K562 (cell line): ENCODE data around the gene HPCAL1. TPM values are rescaled to one million over a fixed set of nuclear protein-coding genes. Genes with fewer than 3 reads are reported as not detected.

ENCODE experiments used
- ATF1 ChIP-seq, 2 experiments: fragments of 450-650 bp in 1 of 2; IDR thresholded peaks; 2 replicates each; pipeline ENCODE4 v1.6.1; 2016; ENCODE audit warnings: missing compliant biosample characterization in 1 of 2, missing genetic modification characterization in 1 of 2
- HOXB6 ChIP-seq: fragments of 250-450 bp; sonication (Bioruptor Pico); IDR thresholded peaks from 2 replicates; pipeline ENCODE4 v1.5.1; 2022; ENCODE audit warnings: mild to moderate bottlenecking, borderline replicate concordance
- JUND ChIP-seq, 2 experiments: IDR thresholded peaks; 2 replicates in 1 of 2; 3 replicates in 1 of 2; pipeline ENCODE4 v1.6.1; 2011; ENCODE audit warnings: borderline replicate concordance in 2 of 2, low read depth in 2 of 2, low read length in 2 of 2, improper control_type of control experiment in 1 of 2, missing biosample characterization in 1 of 2, missing genetic modification characterization in 1 of 2, missing genetic modification reagents in 1 of 2
- MIER1 ChIP-seq: fragments of 450-650 bp; IDR thresholded peaks from 2 replicates; pipeline ENCODE4 v1.6.1; 2016; ENCODE audit warnings: antibody characterized with exemption, mild to moderate bottlenecking, low read depth
- PBX2 ChIP-seq, 2 experiments: IDR thresholded peaks in 1 of 2; conservative IDR thresholded peaks in 1 of 2; 2 replicates each; pipeline ENCODE4 v1.6.1; 2016; ENCODE audit warnings: low read depth in 2 of 2, mild to moderate bottlenecking in 1 of 2, missing compliant biosample characterization in 1 of 2, missing genetic modification characterization in 1 of 2, moderate library complexity in 1 of 2
- POLR2AphosphoS5 ChIP-seq: IDR thresholded peaks from 2 replicates; pipeline ENCODE4 v1.6.1; 2011; ENCODE audit warnings: mild to moderate bottlenecking, low read depth, low read length, moderate library complexity; ENCODE audit not compliant: control insufficient read depth, insufficient read depth
- RBBP5 ChIP-seq: fragments of 200-600 bp; sonication (generic); IDR thresholded peaks from 2 replicates; pipeline ENCODE4 v1.6.1; 2012; ENCODE audit warnings: borderline replicate concordance, mild to moderate bottlenecking, low read length, control low read depth, inconsistent platforms; ENCODE audit not compliant: insufficient read depth, poor library complexity, severe bottlenecking
- RFX5 ChIP-seq: IDR thresholded peaks from 2 replicates; pipeline ENCODE4 v1.6.1; 2011; ENCODE audit warnings: low read depth, mild to moderate bottlenecking, improper control_type of control experiment, low read length
- SAFB ChIP-seq: fragments of 200-400 bp; formaldehyde crosslinking; IDR thresholded peaks from 2 replicates; pipeline ENCODE4 v1.6.1; 2017; ENCODE audit warnings: low read depth, low read length, borderline replicate concordance
- STAT5A ChIP-seq: IDR thresholded peaks from 2 replicates; pipeline ENCODE4 v1.6.1; 2012; ENCODE audit warnings: low read length, inconsistent platforms, borderline replicate concordance
- TAF7 ChIP-seq: fragments of 450-650 bp; IDR thresholded peaks from 2 replicates; pipeline ENCODE4 v1.6.1; 2016; ENCODE audit warnings: missing genetic modification characterization, missing compliant biosample characterization
- ZFP36 ChIP-seq: fragments of 150-350 bp; IDR thresholded peaks from 2 replicates; pipeline ENCODE4 v1.6.1; 2018; ENCODE audit warnings: low read length, low read depth; ENCODE audit not compliant: partially characterized antibody
- ZKSCAN8 ChIP-seq: fragments of 200-800 bp; sonication (Bioruptor generic); IDR thresholded peaks from 2 replicates; pipeline ENCODE4 v1.6.1; 2016; ENCODE audit warnings: missing genetic modification characterization, missing compliant biosample characterization
- ZNF253 ChIP-seq: fragments of 250-450 bp; sonication (Bioruptor Pico); conservative IDR thresholded peaks from 2 replicates; pipeline ENCODE4 v1.6.1; 2021; ENCODE audit warnings: mild to moderate bottlenecking
- ZNF398 ChIP-seq: fragments of 250-450 bp; sonication (Bioruptor Pico); IDR thresholded peaks from 2 replicates; pipeline ENCODE4 v1.8.0; 2021; ENCODE audit warnings: moderate library complexity, mild to moderate bottlenecking, inconsistent platforms
- ZNF644 ChIP-seq: fragments of 200-800 bp; sonication (Bioruptor generic); IDR thresholded peaks from 2 replicates; pipeline ENCODE4 v1.6.1; 2016; ENCODE audit warnings: low read depth, missing genetic modification characterization, missing compliant biosample characterization
- polyA plus RNA-seq, 8 experiments: library from polyadenylated mRNA; depleted of rRNA in 4 of 8; stranded (reverse) in 5 of 8; unstranded in 3 of 8; fragments of >200 nt; fragmentation: Nextera tagmentation in 2 of 8; fragmentation: Illumina TruSeq in 1 of 8; extraction: Ambion mirVana in 2 of 8; extraction: Trizol in 1 of 8; gene quantifications; 2 replicates each; pipeline versions ENCODE4 v1.2.1 to v1.2.3, GENCODE V29; 2011 to 2014; ENCODE audit warnings: inconsistent platforms in 1 of 8, missing spikeins in 1 of 8
- total RNA-seq, 7 experiments: library from RNA; depleted of rRNA in 6 of 7; stranded (reverse); fragments of >200 nt in 6 of 7; fragmentation: Illumina TruSeq in 2 of 7; extraction: Trizol in 2 of 7; gene quantifications; 2 replicates each; pipeline versions ENCODE4 v1.2.1 to v1.2.3, GENCODE V29; 2011 to 2021; ENCODE audit warnings: low replicate concordance in 1 of 7
- TF ChIP-seq, protein P1 (sequence below): fragments of 250-450 bp; sonication (Bioruptor Pico); IDR thresholded peaks from 2 replicates; pipeline ENCODE4 v1.5.0; 2021

The HPCAL1 gene
- total and polyA plus RNA-seq, 9 of the 15 experiments (the other 6 are each of a cell fraction or from before 2014, with no cell fraction given) = 2.7 to 65.5 (median 23.9) TPM

GRCh38 chr2:10343191-10343590, 40.5 kb downstream of the HPCAL1 start (continued):
- peak; percentile 40; the same call in 1 of the 2 replicates for TF ChIP-seq JUND (IDR thresholded peaks at IDR 0.05; ENCODE audit: borderline replicate concordance, low read depth, low read length)
- peak; percentile 58; the same call in 1 of the 3 replicates for TF ChIP-seq JUND (tag; IDR thresholded peaks at IDR 0.05; ENCODE audit: borderline replicate concordance, low read depth, low read length)
- TF ChIP-seq POLR2AphosphoS5 = peak; percentile 88
- peak; percentile 66; the same call in 1 of the 2 replicates for TF ChIP-seq STAT5A
- TF ChIP-seq RFX5 = no peak
- TF ChIP-seq ZFP36 = no peak
- TF ChIP-seq ZNF398 = no peak
- TF ChIP-seq SAFB = no peak
- TF ChIP-seq TAF7 = no peak
- no peak for TF ChIP-seq HOXB6
- TF ChIP-seq ATF1 (CRISPR knock-in tag; IDR thresholded peaks at IDR 0.05) = no peak
- no peak for TF ChIP-seq ATF1 (tag; IDR thresholded peaks at IDR 0.05)
- TF ChIP-seq ZNF644 (tag) = no peak
- TF ChIP-seq RBBP5 = no peak
- no peak for TF ChIP-seq MIER1
- TF ChIP-seq, protein P1, sequence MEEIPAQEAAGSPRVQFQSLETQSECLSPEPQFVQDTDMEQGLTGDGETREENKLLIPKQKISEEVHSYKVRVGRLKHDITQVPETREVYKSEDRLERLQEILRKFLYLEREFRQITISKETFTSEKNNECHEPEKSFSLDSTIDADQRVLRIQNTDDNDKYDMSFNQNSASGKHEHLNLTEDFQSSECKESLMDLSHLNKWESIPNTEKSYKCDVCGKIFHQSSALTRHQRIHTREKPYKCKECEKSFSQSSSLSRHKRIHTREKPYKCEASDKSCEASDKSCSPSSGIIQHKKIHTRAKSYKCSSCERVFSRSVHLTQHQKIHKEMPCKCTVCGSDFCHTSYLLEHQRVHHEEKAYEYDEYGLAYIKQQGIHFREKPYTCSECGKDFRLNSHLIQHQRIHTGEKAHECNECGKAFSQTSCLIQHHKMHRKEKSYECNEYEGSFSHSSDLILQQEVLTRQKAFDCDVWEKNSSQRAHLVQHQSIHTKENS = no peak
- TF ChIP-seq PBX2 (CRISPR knock-in tag; IDR thresholded peaks at IDR 0.05; ENCODE audit: low read depth) = peak; percentile 13; the same call in 1 of the 2 replicates
- TF ChIP-seq PBX2 (tag; conservative IDR thresholded peaks at IDR 0.05; ENCODE audit: low read depth) = 0 out of 2 replicates have a peak, but pooled peaks have one; percentile 12
- no peak for TF ChIP-seq ZNF253 (CRISPR knock-in tag)
- TF ChIP-seq ZKSCAN8 (CRISPR knock-in tag) = no peak
